Measurements from ENCODE around the gene DYNLT1. TPM values are rescaled to one million over a fixed set of nuclear protein-coding genes. Genes with fewer than 3 reads are reported as not detected.
"Not testable (repeated sequence)": the region's sequence is repeated elsewhere in the genome, so short reads cannot be mapped to it uniquely, and the experiment has no call there.

The DYNLT1 gene
- total RNA-seq, 1 experiment from 2014 or later, result 97.6 TPM

GRCh38 chr6:158646023-158646910 is 1.7 kb upstream of the DYNLT1 start:
- in situ Hi-C loops (cut with HindIII; ENCODE audit: low sequenced_read_pairs), result no loop called here
- DNase-seq (ENCODE audit: low spot score), result no peak

DNA sequence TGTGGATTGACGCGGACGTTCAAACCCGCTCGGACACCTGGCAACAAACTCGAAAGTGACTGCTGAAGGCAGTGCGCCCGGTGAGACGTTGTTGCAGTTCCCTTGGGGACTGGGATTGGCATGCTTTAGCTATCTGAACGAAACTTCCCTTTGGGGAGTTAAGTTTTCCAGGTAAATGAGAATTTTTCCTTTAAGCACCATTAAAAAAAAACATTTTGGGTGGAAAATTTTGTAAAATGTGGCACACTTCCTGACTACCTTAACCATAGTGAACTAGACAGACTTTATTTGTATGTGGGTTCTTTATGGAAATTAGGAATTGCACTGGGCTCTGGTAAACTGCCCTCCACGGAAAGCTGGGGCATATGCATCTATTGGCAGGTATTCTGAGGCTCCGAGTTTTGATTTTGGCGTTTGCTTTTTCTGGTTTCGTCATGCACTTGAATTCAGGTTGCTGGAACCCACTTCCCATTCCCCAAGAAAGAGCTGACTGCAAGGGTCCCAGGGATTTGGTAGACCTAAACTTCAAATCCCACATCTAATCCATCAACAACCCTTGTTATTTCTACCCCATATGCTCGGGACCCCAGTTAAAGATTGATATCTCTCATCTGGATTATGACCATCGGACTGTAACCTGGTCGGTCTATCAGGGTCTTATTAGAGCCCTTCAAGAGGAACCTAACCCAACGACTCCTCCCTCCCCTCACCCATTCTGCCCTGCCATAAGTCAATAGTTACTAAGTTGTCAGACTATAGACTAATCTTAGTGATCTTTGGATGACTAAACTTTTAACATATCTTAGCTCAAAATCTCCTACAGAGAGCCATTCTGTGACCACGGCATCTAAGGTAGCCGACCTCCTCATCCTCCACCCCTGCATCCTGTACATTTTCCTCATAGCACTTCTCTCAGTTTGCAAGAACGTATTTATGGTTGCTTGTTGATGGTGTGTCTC is 800 bp upstream of the DYNLT1 start:
- in situ Hi-C loops (cut with HindIII; ENCODE audit: low sequenced_read_pairs), result no loop called here
- DNase-seq (ENCODE audit: low spot score), result no peak

GRCh38 chr6:158643836-158644230 is 710 bp downstream of the DYNLT1 start:
- DNase-seq (ENCODE audit: low spot score), result peak; percentile 38
- in situ Hi-C loops (cut with HindIII; ENCODE audit: low sequenced_read_pairs), result no loop called here

DNA sequence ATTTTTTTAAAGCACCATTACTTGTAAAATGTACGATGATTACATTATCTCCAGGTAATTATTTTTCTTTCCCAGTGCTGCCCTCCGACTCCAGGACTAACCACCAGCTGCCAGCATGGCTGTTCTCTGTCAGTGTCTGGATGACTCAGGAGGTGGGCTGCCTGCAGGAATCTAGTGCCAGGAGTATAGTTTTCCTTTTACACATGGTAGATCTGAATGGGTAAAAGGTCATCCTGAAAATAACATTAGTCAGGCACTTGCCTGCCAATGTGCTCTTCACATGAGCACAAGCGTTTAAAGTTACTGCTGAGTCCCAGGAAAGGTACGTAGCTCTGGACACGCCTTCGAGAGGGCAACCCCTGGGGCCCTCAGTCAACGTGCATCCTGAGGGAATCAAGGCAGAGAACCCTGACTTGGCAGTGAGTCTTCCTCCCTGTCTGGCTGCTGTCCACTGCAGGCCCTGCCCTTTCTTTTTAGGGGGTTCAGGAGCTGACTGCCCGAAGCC is 2.4 kb downstream of the DYNLT1 start:
- in situ Hi-C loops (cut with HindIII; ENCODE audit: low sequenced_read_pairs), result no loop called here
- no peak for DNase-seq (ENCODE audit: low spot score)

GRCh38 chr6:158640519-158640918 is 4.0 kb downstream of the DYNLT1 start:
- in situ Hi-C loops (cut with HindIII; ENCODE audit: low sequenced_read_pairs), result no loop called here

GRCh38 chr6:158639056-158639455 is 5.5 kb downstream of the DYNLT1 start:
- in situ Hi-C loops (cut with HindIII; ENCODE audit: low sequenced_read_pairs), result no loop called here
- DNase-seq (ENCODE audit: low spot score), result no peak

More at GRCh38 chr6:158640519-158640918, 4.0 kb downstream of the DYNLT1 start:
- no peak for DNase-seq (ENCODE audit: low spot score)

- in situ Hi-C loops (cut with HindIII; ENCODE audit: low sequenced_read_pairs), result no loop called here
- no peak for DNase-seq (ENCODE audit: low spot score)
Observed at GRCh38 chr6:158638324-158638854, 6.2 kb downstream of the DYNLT1 start.

GRCh38 chr6:158636778-158637177 is 7.8 kb downstream of the DYNLT1 start:
- no peak for DNase-seq (ENCODE audit: low spot score)
- in situ Hi-C loops (cut with HindIII; ENCODE audit: low sequenced_read_pairs), result no loop called here

- no peak for DNase-seq (ENCODE audit: low spot score)
- in situ Hi-C loops (cut with HindIII; ENCODE audit: low sequenced_read_pairs), result no loop called here
Observed at GRCh38 chr6:158635427-158636073, 9.0 kb downstream of the DYNLT1 start.

- DNase-seq (ENCODE audit: low spot score), result no peak
- in situ Hi-C loops (cut with HindIII; ENCODE audit: low sequenced_read_pairs), result no loop called here
Observed at GRCh38 chr6:158634695-158635426, 9.7 kb downstream of the DYNLT1 start.

GRCh38 chr6:158633127-158633526 is 11.4 kb downstream of the DYNLT1 start:
- DNase-seq (ENCODE audit: low spot score), result no peak
- in situ Hi-C loops (cut with HindIII; ENCODE audit: low sequenced_read_pairs), result no loop called here

- DNase-seq (ENCODE audit: low spot score), result not testable (repeated sequence)
Observed at GRCh38 chr6:158632538-158633119, 11.9 kb downstream of the DYNLT1 start.

DNA sequence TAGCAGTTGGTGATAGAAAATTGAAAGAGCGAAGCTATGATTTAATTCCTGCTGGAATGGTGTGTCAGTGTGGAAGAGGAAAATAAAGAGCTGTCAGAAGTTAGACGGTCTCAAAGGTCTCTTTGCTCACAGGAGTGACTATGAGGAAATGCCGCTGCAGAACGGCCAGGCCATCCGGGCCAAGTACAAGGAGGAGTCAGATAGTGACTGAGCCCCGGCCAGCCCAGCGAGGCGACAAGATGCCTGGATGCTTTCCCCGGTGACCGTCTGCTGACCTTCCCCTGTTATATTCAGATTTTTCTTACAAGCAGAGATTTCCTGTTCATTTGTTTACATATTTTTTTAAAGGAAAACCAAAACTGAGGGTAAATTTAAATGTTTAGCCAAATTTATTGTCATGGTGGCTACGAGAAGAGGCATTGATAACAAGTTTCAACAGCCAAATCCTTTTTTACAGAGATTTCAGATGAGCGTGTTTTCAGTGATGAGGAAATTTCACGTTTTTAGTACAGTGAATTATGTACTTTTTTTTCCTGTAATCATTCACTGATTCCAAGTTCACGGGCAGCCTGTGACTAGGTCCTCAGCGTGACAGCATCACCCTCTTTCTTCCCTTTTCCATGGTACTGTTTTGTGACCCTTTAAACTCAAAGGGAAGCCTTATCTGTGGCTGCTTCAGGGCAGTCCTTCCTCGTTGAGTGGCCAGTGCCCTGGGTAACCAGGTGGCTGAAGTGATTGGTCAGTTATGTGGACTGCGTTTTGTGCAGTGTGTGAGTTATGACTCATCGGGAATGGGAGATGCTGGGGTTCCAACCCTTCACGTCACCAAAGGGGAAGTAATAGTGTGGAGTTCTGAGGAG is 12.6 kb downstream of the DYNLT1 start:
- no peak for DNase-seq (ENCODE audit: low spot score)
- in situ Hi-C loops (cut with HindIII; ENCODE audit: low sequenced_read_pairs), result no loop called here

More at GRCh38 chr6:158632538-158633119, 11.9 kb downstream of the DYNLT1 start:
- in situ Hi-C loops (cut with HindIII; ENCODE audit: low sequenced_read_pairs), result not testable (repeated sequence)

DNA sequence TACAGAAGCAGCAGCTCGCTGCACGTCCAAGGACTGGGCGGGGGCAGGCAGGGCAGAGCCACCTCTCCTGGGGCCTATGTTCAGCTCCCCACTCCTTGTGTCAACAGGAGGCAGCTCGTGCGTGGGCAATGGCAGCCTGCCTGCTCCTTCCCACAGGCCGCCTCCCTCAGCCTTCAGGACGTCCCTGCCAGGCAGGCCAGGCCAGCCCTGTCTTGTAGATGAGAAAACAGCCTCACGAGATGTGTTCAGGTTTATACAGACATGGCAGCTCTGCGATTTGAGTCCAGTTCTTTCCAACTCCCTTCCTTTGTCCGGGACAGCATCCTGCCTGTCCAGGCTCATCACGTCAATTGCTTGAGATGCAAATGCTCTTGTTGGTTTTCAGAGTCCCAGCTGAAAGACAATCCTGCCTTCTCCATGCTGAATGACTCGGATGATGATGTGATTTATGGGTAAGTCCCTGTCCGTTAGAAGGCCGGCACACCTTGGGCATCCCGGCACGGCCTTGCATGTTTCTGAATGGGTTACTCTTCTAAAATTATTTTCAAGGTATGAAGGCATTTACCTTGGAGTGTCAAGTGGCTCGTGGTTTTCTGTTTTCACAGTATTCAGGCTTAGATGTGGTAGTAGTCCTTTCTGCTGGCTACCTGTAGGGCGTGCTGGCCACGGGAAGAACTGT is 13.5 kb downstream of the DYNLT1 start:
- DNase-seq (ENCODE audit: low spot score), result no peak
- in situ Hi-C loops (cut with HindIII; ENCODE audit: low sequenced_read_pairs), result no loop called here

- DNase-seq (ENCODE audit: low spot score), result no peak
- in situ Hi-C loops (cut with HindIII; ENCODE audit: low sequenced_read_pairs), result no loop called here
Observed at GRCh38 chr6:158629367-158630221, 14.9 kb downstream of the DYNLT1 start.

GRCh38 chr6:158628542-158628941 is 16.0 kb downstream of the DYNLT1 start:
- in situ Hi-C loops (cut with HindIII; ENCODE audit: low sequenced_read_pairs), result no loop called here

More at GRCh38 chr6:158628542-158628941, 16.0 kb downstream of the DYNLT1 start:
- no peak for DNase-seq (ENCODE audit: low spot score)

Measured in G401 (cell line).